H1 (cell line): Measurements from ENCODE around the gene CYP27C1. TPM values are rescaled to one million over a fixed set of nuclear protein-coding genes. Genes with fewer than 3 reads are reported as not detected.
"Not testable (repeated sequence)": the region's sequence is repeated elsewhere in the genome, so short reads cannot be mapped to it uniquely, and the experiment has no call there.

Source experiments
- CTCF ChIA-PET: fragments of 300-600 bp; sonication (Branson Sonifier 250); formaldehyde crosslinking; loops from one replicate; lab custom pipeline; 2021; ENCODE audit not compliant: partially characterized antibody; lab: Charles Lee
- POLR2A ChIA-PET: fragments of 300-600 bp; sonication (Branson Sonifier 250); formaldehyde crosslinking; loops from one replicate; lab custom pipeline; 2021; ENCODE audit warnings: inconsistent platforms; ENCODE audit not compliant: partially characterized antibody; lab: Charles Lee
- DNase-seq, 2 experiments: peaks; one replicate each; pipeline versions ENCODE4 v3.0.0 to v3.0.0-alpha.2; 2010 to 2022; ENCODE audit warnings: low spot score in 2 of 2, low read depth in 1 of 2, mixed read lengths in 1 of 2
- FAIRE-seq: peaks from 2 replicates; lab custom pipeline; 2011; peaks lifted over from hg19 to GRCh38; lab: Jason Lieb, UNC
- H2AFZ ChIP-seq: 2 replicates; pipeline ENCODE4 v1.8.1; 2012; ENCODE audit warnings: low read length, inconsistent platforms
- H2AK5ac ChIP-seq: 2 replicates; pipeline ENCODE4 v1.6.1; 2013; ENCODE audit warnings: low read depth, low read length
- H2BK120ac ChIP-seq: replicated peaks from 2 replicates; pipeline ENCODE3; 2013; ENCODE audit warnings: low read depth, low read length, inconsistent platforms
- H2BK12ac ChIP-seq: 2 replicates; pipeline ENCODE4 v1.6.1; 2013; ENCODE audit warnings: low read depth, low read length
- H2BK15ac ChIP-seq: 2 replicates; pipeline ENCODE4 v1.6.1; 2013; ENCODE audit warnings: low read length
- H2BK20ac ChIP-seq: 2 replicates; pipeline ENCODE4 v1.6.1; 2013; ENCODE audit warnings: low read length
- H2BK5ac ChIP-seq: 2 replicates; pipeline ENCODE4 v1.6.1; 2013; ENCODE audit warnings: low read depth, low read length
- H3K14ac ChIP-seq: 2 replicates; pipeline ENCODE4 v1.6.1; 2013; ENCODE audit warnings: inconsistent platforms; ENCODE audit not compliant: insufficient read length
- H3K18ac ChIP-seq: 2 replicates; pipeline ENCODE4 v1.6.1; 2013; ENCODE audit warnings: low read length; ENCODE audit errors: extremely low read depth
- H3K23ac ChIP-seq: 2 replicates; pipeline ENCODE4 v1.6.1; 2013; ENCODE audit warnings: inconsistent platforms; ENCODE audit not compliant: insufficient read length
- H3K23me2 ChIP-seq: 2 replicates; pipeline ENCODE4 v1.6.1; 2013; ENCODE audit warnings: low read depth, low read length
- H3K27ac ChIP-seq: 2 replicates; pipeline ENCODE4 v1.6.1; 2011; ENCODE audit warnings: low read depth, low read length, inconsistent platforms
- H3K27me3 ChIP-seq, 4 experiments: replicated peaks in 1 of 4; 1 replicate in 1 of 4; 2 replicates in 3 of 4; pipeline versions ENCODE4 v1.6.1 to v1.8.1; 2011 to 2013; ENCODE audit warnings: low read length in 3 of 4, mild to moderate bottlenecking in 3 of 4, inconsistent platforms in 2 of 4, mixed read lengths in 2 of 4, moderate library complexity in 1 of 4; ENCODE audit not compliant: control insufficient read depth in 3 of 4, insufficient read depth in 3 of 4; ENCODE audit errors: extremely low read depth in 1 of 4
- H3K36me3 ChIP-seq, 4 experiments: 2 replicates each; pipeline versions ENCODE4 v1.6.1 to v1.8.1; 2011 to 2013; ENCODE audit warnings: mild to moderate bottlenecking in 4 of 4, low read length in 3 of 4, moderate library complexity in 2 of 4, control low read depth in 1 of 4, inconsistent platforms in 1 of 4; ENCODE audit not compliant: insufficient read depth in 4 of 4, control insufficient read depth in 2 of 4
- H3K4ac ChIP-seq: replicated peaks from 2 replicates; pipeline ENCODE3; 2013; ENCODE audit warnings: low read length, low read depth, mixed read lengths, inconsistent platforms; ENCODE audit not compliant: insufficient read length
- H3K4me1 ChIP-seq, 4 experiments: replicated peaks in 1 of 4; 1 replicate in 1 of 4; 2 replicates in 3 of 4; pipeline versions ENCODE4 v1.6.1 to v1.8.1; 2011 to 2013; ENCODE audit warnings: low read length in 3 of 4, inconsistent platforms in 2 of 4, mixed read lengths in 1 of 4; ENCODE audit not compliant: insufficient read depth in 4 of 4, control insufficient read depth in 3 of 4
- H3K4me2 ChIP-seq, 2 experiments: 2 replicates each; pipeline versions ENCODE4 v1.6.1 to v1.8.1; 2011 to 2013; ENCODE audit warnings: low read depth in 2 of 2, low read length in 2 of 2, control low read depth in 1 of 2, inconsistent platforms in 1 of 2, mild to moderate bottlenecking in 1 of 2; ENCODE audit not compliant: insufficient read depth in 1 of 2
- H3K4me3 ChIP-seq, 4 experiments: fragments of 200-600, 300-600 bp in 1 of 4; sonication (generic), shearing (Covaris generic), sonication (Bioruptor Twin) in 1 of 4; 2 replicates each; pipeline versions ENCODE4 v1.5.1 to v1.8.1; 2011 to 2016; ENCODE audit warnings: low read length in 4 of 4, low read depth in 3 of 4, control low read depth in 2 of 4, inconsistent platforms in 2 of 4, mild to moderate bottlenecking in 2 of 4, mixed read lengths in 1 of 4, moderate library complexity in 1 of 4; ENCODE audit not compliant: insufficient read depth in 2 of 4; ENCODE audit errors: extremely low read depth in 1 of 4
- H3K56ac ChIP-seq: replicated peaks from 2 replicates; pipeline ENCODE3; 2013; ENCODE audit warnings: low read depth, mild to moderate bottlenecking, mixed read lengths, low read length, inconsistent platforms; ENCODE audit not compliant: insufficient read length
- H3K79me1 ChIP-seq: 2 replicates; pipeline ENCODE4 v1.6.1; 2013; ENCODE audit warnings: low read depth, low read length, control low read depth
- H3K79me2 ChIP-seq, 2 experiments: 2 replicates each; pipeline versions ENCODE4 v1.6.1 to v1.8.1; 2012 to 2013; ENCODE audit warnings: low read length in 2 of 2, mild to moderate bottlenecking in 2 of 2, inconsistent platforms in 1 of 2; ENCODE audit not compliant: insufficient read depth in 2 of 2, control insufficient read depth in 1 of 2
- H3K9ac ChIP-seq, 4 experiments: replicated peaks in 1 of 4; 1 replicate in 1 of 4; 2 replicates in 3 of 4; pipeline versions ENCODE4 v1.6.1 to v1.8.1; 2011 to 2013; ENCODE audit warnings: low read depth in 3 of 4, low read length in 3 of 4, control low read depth in 2 of 4, mild to moderate bottlenecking in 2 of 4, moderate library complexity in 2 of 4, inconsistent platforms in 1 of 4; ENCODE audit errors: extremely low read depth in 1 of 4
- H3K9me3 ChIP-seq, 2 experiments: 2 replicates each; pipeline versions ENCODE4 v1.6.1 to v1.8.1; 2012 to 2013; ENCODE audit warnings: mild to moderate bottlenecking in 2 of 2, moderate library complexity in 2 of 2, control low read depth in 1 of 2, inconsistent platforms in 1 of 2, low read depth in 1 of 2, low read length in 1 of 2, mixed read lengths in 1 of 2; ENCODE audit not compliant: insufficient read depth in 2 of 2
- H4K20me1 ChIP-seq, 2 experiments: replicated peaks in 1 of 2; 2 replicates each; pipeline versions ENCODE3 to v1.8.1; 2011 to 2013; ENCODE audit warnings: inconsistent platforms in 2 of 2, low read length in 2 of 2, mild to moderate bottlenecking in 1 of 2; ENCODE audit not compliant: insufficient read depth in 2 of 2, control insufficient read depth in 1 of 2
- H4K5ac ChIP-seq: 2 replicates; pipeline ENCODE4 v1.6.1; 2013; ENCODE audit warnings: low read length, low read depth, mixed read lengths, inconsistent platforms; ENCODE audit not compliant: insufficient read length
- H4K8ac ChIP-seq: 2 replicates; pipeline ENCODE4 v1.8.0; 2013; ENCODE audit warnings: mild to moderate bottlenecking, moderate library complexity, low read length, inconsistent platforms; ENCODE audit not compliant: insufficient read depth; ENCODE audit errors: extremely low read depth
- H4K91ac ChIP-seq: replicated peaks from 2 replicates; pipeline ENCODE3; 2013; ENCODE audit warnings: low read length, mixed read lengths, inconsistent platforms; ENCODE audit not compliant: insufficient read length
- ASH2L ChIP-seq: fragments of 200-600, 300-600 bp; sonication (generic); IDR thresholded peaks from one replicate; pipeline ENCODE4 v1.7.1; 2017; ENCODE audit warnings: low read length
- CEBPB ChIP-seq: IDR thresholded peaks from 2 replicates; pipeline ENCODE4 v1.6.1; 2012; ENCODE audit warnings: low read depth, low read length
- SP4 ChIP-seq: IDR thresholded peaks from 2 replicates; pipeline ENCODE4 v1.6.1; 2012; ENCODE audit warnings: low read length, inconsistent platforms
- TBP ChIP-seq: IDR thresholded peaks from 2 replicates; pipeline ENCODE4 v1.6.1; 2011; ENCODE audit warnings: low read depth, low read length, improper control_type of control experiment
- WGBS, 2 experiments: shearing (Covaris generic) in 1 of 2; methylation state at CpG; one replicate each; pipeline versions ENCODE4 v1.1.6 to v1.1.7; 2013 to 2015; ENCODE audit warnings: low lambda C conversion rate in 2 of 2, mixed read lengths in 2 of 2, inconsistent platforms in 1 of 2, low coverage in 1 of 2, missing lambda C conversion rate in 1 of 2; ENCODE audit not compliant: insufficient replicate concordance in 2 of 2, insufficient coverage in 1 of 2, insufficient read length in 1 of 2; ENCODE audit errors: extremely low coverage in 1 of 2, missing lambda C conversion rate in 1 of 2; 5-methylcytosine and 5-hydroxymethylcytosine counted together
- polyA plus RNA-seq, 7 experiments: library from polyadenylated mRNA; depleted of rRNA in 3 of 7; stranded (reverse) in 5 of 7; unstranded in 2 of 7; fragments of >200 nt in 5 of 7; fragments of 200-250 nt in 2 of 7; gene quantifications; 1 replicate in 5 of 7; 2 replicates in 1 of 7; 4 replicates in 1 of 7; pipeline versions ENCODE4 v1.2.1 to v1.2.3, GENCODE V29; 2011 to 2013; ENCODE audit warnings: missing spikeins in 2 of 7, mixed read lengths in 2 of 7
- total RNA-seq: library from RNA; stranded (reverse); fragmentation: NEBNext Ultra II Directional; extraction: Animal tissue kit (Norgen Biotek cat#: 25700); gene quantifications from 2 replicates; pipeline ENCODE4 v1.2.1, GENCODE V29; 2021
- TF ChIP-seq, protein P1 (sequence below), 3 experiments: IDR thresholded peaks; 1 replicate in 2 of 3; 2 replicates in 1 of 3; pipeline versions ENCODE4 v1.5.1 to v1.6.1; 2011; ENCODE audit warnings: low read length in 3 of 3, mild to moderate bottlenecking in 3 of 3, inconsistent platforms in 2 of 3, low read depth in 1 of 3, moderate library complexity in 1 of 3; ENCODE audit not compliant: insufficient read depth in 1 of 3; ENCODE audit errors: control extremely low read depth in 1 of 3

The CYP27C1 gene
- total and polyA plus RNA-seq, 2 of the 8 experiments (the other 6 are each of a cell fraction or from before 2014, with no cell fraction given), result 1.3 to 3.2 TPM

DNA sequence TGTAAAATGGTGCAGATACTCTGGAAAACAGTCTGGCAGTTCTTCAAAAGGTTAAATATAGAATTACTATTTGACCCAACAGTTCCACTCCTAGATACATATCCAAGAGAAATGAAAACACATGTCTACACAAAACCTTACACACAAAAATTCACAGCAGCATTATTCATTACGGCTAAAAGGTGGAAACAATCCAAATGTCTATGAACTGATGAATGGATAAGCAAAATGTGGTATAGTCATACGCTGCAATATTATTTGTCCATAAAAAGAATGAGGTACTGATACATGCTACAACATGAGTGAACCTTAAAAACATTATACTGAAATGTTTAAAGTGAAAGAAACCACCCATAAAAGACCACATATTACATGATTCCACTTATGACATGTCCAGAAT is 4.0 kb downstream of the CYP27C1 start (continued):
- TF ChIP-seq, protein P1, sequence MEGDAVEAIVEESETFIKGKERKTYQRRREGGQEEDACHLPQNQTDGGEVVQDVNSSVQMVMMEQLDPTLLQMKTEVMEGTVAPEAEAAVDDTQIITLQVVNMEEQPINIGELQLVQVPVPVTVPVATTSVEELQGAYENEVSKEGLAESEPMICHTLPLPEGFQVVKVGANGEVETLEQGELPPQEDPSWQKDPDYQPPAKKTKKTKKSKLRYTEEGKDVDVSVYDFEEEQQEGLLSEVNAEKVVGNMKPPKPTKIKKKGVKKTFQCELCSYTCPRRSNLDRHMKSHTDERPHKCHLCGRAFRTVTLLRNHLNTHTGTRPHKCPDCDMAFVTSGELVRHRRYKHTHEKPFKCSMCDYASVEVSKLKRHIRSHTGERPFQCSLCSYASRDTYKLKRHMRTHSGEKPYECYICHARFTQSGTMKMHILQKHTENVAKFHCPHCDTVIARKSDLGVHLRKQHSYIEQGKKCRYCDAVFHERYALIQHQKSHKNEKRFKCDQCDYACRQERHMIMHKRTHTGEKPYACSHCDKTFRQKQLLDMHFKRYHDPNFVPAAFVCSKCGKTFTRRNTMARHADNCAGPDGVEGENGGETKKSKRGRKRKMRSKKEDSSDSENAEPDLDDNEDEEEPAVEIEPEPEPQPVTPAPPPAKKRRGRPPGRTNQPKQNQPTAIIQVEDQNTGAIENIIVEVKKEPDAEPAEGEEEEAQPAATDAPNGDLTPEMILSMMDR (IDR thresholded peaks at IDR 0.05; ENCODE audit: control extremely low read depth in 1 of 3, insufficient read depth in 1 of 3, low read depth in 1 of 3, low read length in 3 of 3), result no peak
- no peak for TF ChIP-seq TBP
- no peak for TF ChIP-seq ASH2L
- no peak for TF ChIP-seq SP4
- TF ChIP-seq CEBPB, result no peak

DNA sequence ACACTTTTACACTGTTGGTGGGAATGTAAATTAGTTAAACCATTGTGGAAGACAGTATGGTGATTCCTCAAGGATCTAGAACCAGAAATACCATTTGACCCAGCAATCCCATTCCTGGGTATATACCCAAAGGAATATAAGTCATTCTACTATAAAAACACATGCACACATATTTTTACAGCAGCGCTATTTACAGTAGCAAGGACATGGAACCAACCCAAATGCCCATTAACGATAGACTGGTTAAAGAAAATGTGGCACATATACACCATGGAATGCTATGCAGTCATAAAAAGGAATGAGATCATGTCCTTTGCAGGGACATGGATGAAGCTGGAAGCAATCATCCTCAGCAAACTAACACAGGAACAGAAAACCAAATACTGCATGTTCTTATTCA is 5.9 kb downstream of the CYP27C1 start:
- H2BK12ac ChIP-seq, H4K5ac ChIP-seq, H3K79me1 ChIP-seq, H2BK20ac ChIP-seq, H2BK5ac ChIP-seq, H2BK15ac ChIP-seq, H3K23ac ChIP-seq, H4K20me1 ChIP-seq, H3K9me3 ChIP-seq, H4K91ac ChIP-seq, H2AFZ ChIP-seq, DNase-seq, POLR2A ChIA-PET, H3K4me1 ChIP-seq, H3K79me2 ChIP-seq, H3K27ac ChIP-seq, H3K18ac ChIP-seq, H3K9ac ChIP-seq, H3K56ac ChIP-seq, H2BK120ac ChIP-seq, FAIRE-seq, CTCF ChIA-PET, H3K4ac ChIP-seq, H3K4me3 ChIP-seq, H3K14ac ChIP-seq, H2AK5ac ChIP-seq, H3K36me3 ChIP-seq, H3K4me2 ChIP-seq, H4K8ac ChIP-seq: not testable (repeated sequence)
- 91% methylated on average over 2 of the region's 2 CpGs; no CpG with 5 or more reads in 1 of the 2 experiments for WGBS, 2 experiments
- Histone ChIP-seq H3K23me2 (peaks cover 12% of the 10 kb centered on the region), H3K27me3 (peaks cover 0 to 17% (median 8%) of the 10 kb centered on the region in 4 experiments; a peak in 5 of 7 replicates)
